HepG2 (cell line): ENCODE measurements around the gene RABGAP1L. TPM values are rescaled to one million over a fixed set of nuclear protein-coding genes. Genes with fewer than 3 reads are reported as not detected.

Experiments
- ATAC-seq: fragments of 200-7000 bp; cut with Tn5 transposase; 3 replicates; pipeline ENCODE4 v1.9.1; 2020; ENCODE audit warnings: mild to moderate bottlenecking, moderate library complexity
- BruUV-seq: library from RNA; stranded (reverse); fragments of 400-500 nt; replicated peaks from 2 replicates; lab custom pipeline; 2021; lab: Mats Ljungman, UMichigan
- CTCF ChIA-PET: fragments of 300-600 bp; formaldehyde crosslinking; extraction: SDS; loops from one replicate; lab custom pipeline; 2021; ENCODE audit warnings: low total read pairs, inconsistent platforms, low intra/inter-chr PET ratio; lab: Yijun Ruan, JAX
- POLR2A ChIA-PET: fragments of 350-600 bp; sonication (Branson Sonifier 250); formaldehyde crosslinking; loops from one replicate; lab custom pipeline; 2020; ENCODE audit warnings: antibody characterized with exemption, inconsistent platforms; lab: Yijun Ruan, JAX
- DNase-seq: peaks from one replicate; pipeline ENCODE4 v3.0.0-alpha.2; 2015; ENCODE audit warnings: low spot score
- FAIRE-seq: peaks from 3 replicates; lab custom pipeline; 2011; peaks lifted over from hg19 to GRCh38; lab: Jason Lieb, UNC
- H2AFZ ChIP-seq: one replicate; pipeline ENCODE4 v1.6.1; 2011; ENCODE audit warnings: low read length, inconsistent platforms
- H3K27ac ChIP-seq: fragments of 300-600 bp; 3 replicates; pipeline ENCODE4 v1.8.0; 2011; ENCODE audit warnings: mixed run types, mild to moderate bottlenecking, mixed read lengths, low read length, inconsistent platforms; ENCODE audit not compliant: insufficient read depth; ENCODE audit errors: extremely low read length
- H3K27me3 ChIP-seq, 2 experiments: fragments of 200-600 bp in 1 of 2; 2 replicates in 1 of 2; 3 replicates in 1 of 2; pipeline versions ENCODE4 v1.6.0 to v1.8.0; 2011; ENCODE audit warnings: low read length in 2 of 2, mild to moderate bottlenecking in 2 of 2, moderate library complexity in 2 of 2, inconsistent platforms in 1 of 2; ENCODE audit not compliant: insufficient read depth in 2 of 2, control insufficient read depth in 1 of 2
- H3K36me3 ChIP-seq, 2 experiments: fragments of 200-600 bp in 1 of 2; replicated peaks in 1 of 2; 2 replicates in 1 of 2; 3 replicates in 1 of 2; pipeline versions ENCODE4 v1.5.1 to v1.8.0; 2011; ENCODE audit warnings: low read length in 2 of 2, inconsistent platforms in 1 of 2; ENCODE audit not compliant: insufficient read depth in 2 of 2, control insufficient read depth in 1 of 2
- H3K4me1 ChIP-seq: 2 replicates; pipeline ENCODE4 v1.5.1; 2012; ENCODE audit warnings: low read length, inconsistent platforms; ENCODE audit not compliant: insufficient read depth
- H3K4me2 ChIP-seq: 2 replicates; pipeline ENCODE4 v1.6.0; 2011; ENCODE audit warnings: low read depth, low read length, inconsistent platforms
- H3K4me3 ChIP-seq, 3 experiments: fragments of 200-600 bp in 1 of 3; sonication (generic), shearing (Covaris generic) in 1 of 3; replicated peaks in 1 of 3; 2 replicates each; pipeline ENCODE4 v1.5.1; 2011 to 2016; ENCODE audit warnings: low read length in 3 of 3, inconsistent platforms in 2 of 3, low read depth in 2 of 3, mild to moderate bottlenecking in 2 of 3, control low read depth in 1 of 3, mixed read lengths in 1 of 3; ENCODE audit not compliant: insufficient read depth in 1 of 3
- H3K79me2 ChIP-seq: one replicate; pipeline ENCODE4 v1.6.1; 2011; ENCODE audit warnings: low read length, inconsistent platforms; ENCODE audit not compliant: insufficient read depth
- H3K9ac ChIP-seq: 2 replicates; pipeline ENCODE4 v1.6.0; 2011; ENCODE audit warnings: mild to moderate bottlenecking, low read depth, low read length, inconsistent platforms; ENCODE audit not compliant: insufficient read depth
- H3K9me3 ChIP-seq: 2 replicates; pipeline ENCODE4 v1.5.1; 2012; ENCODE audit warnings: mild to moderate bottlenecking, low read length
- H4K20me1 ChIP-seq: 2 replicates; pipeline ENCODE4 v1.6.0; 2011; ENCODE audit warnings: inconsistent platforms, mild to moderate bottlenecking, low read length, moderate library complexity; ENCODE audit not compliant: insufficient read depth
- ARID2 ChIP-seq: sonication (generic); formaldehyde crosslinking; IDR thresholded peaks from 2 replicates; pipeline ENCODE4 v1.8.1; 2022; ENCODE audit warnings: mild to moderate bottlenecking, missing genetic modification reagents, borderline replicate concordance
- MAFF ChIP-seq: IDR thresholded peaks from 2 replicates; pipeline ENCODE4 v1.6.1; 2011; ENCODE audit warnings: low read depth, low read length, improper control_type of control experiment
- MAFK ChIP-seq, 2 experiments: IDR thresholded peaks in 1 of 2; conservative IDR thresholded peaks in 1 of 2; 2 replicates each; pipeline ENCODE4 v1.6.1; 2011; ENCODE audit warnings: improper control_type of control experiment in 2 of 2, low read length in 2 of 2
- NRL ChIP-seq: sonication (generic); formaldehyde crosslinking; IDR thresholded peaks from 2 replicates; pipeline ENCODE4 v1.5.0; 2020; ENCODE audit warnings: missing genetic modification reagents, mild to moderate bottlenecking, moderate library complexity, borderline replicate concordance
- RORA ChIP-seq: sonication (generic); formaldehyde crosslinking; IDR thresholded peaks from 2 replicates; pipeline ENCODE4 v1.5.0; 2020; ENCODE audit warnings: mild to moderate bottlenecking, missing genetic modification reagents, moderate library complexity
- SRF ChIP-seq: IDR thresholded peaks from 2 replicates; pipeline ENCODE4 v1.6.1; 2011; ENCODE audit warnings: mild to moderate bottlenecking, low read depth, low read length, moderate library complexity
- TFAP4 ChIP-seq: sonication (generic); IDR thresholded peaks from 2 replicates; pipeline ENCODE4 v1.6.1; 2016; ENCODE audit warnings: low read depth, borderline replicate concordance
- WGBS: methylation state at CpG from one replicate; pipeline ENCODE4 v1.1.6; 2017; ENCODE audit warnings: low lambda C conversion rate; 5-methylcytosine and 5-hydroxymethylcytosine counted together
- in situ Hi-C: cut with HindIII; loops from 2 replicates; pipeline ENCODE4 v1.10.0; 2017; ENCODE audit warnings: low pct_unique_long_range_greater_than_20kb; ENCODE audit not compliant: extremely low pct_ligation_motif_present
- intact Hi-C: fragments of 100-400 bp; cut with micrococcal nuclease; formaldehyde crosslinking; loops from one replicate; pipeline ENCODE4 v1.10.0; 2022; ENCODE audit not compliant: unreplicated experiment
- polyA plus RNA-seq, 8 experiments: library from polyadenylated mRNA; depleted of rRNA in 3 of 8; stranded (reverse) in 7 of 8; unstranded in 1 of 8; fragments of >200 nt; fragmentation: Illumina TruSeq in 4 of 8; extraction: Trizol in 4 of 8; gene quantifications; 2 replicates each; pipeline versions ENCODE4 v1.2.1 to v1.2.3, GENCODE V29; 2011 to 2016; ENCODE audit warnings: low read depth in 4 of 8, missing spikeins in 1 of 8, mixed read lengths in 1 of 8; ENCODE audit not compliant: insufficient read depth in 1 of 8
- total RNA-seq, 5 experiments: library from RNA; depleted of rRNA; stranded (reverse); fragments of >200 nt; fragmentation: Illumina TruSeq; extraction: Trizol; gene quantifications; 2 replicates each; pipeline ENCODE4 v1.2.3, GENCODE V29; 2016; ENCODE audit warnings: low read depth in 1 of 5
- TF ChIP-seq, protein P1 (sequence below): IDR thresholded peaks from 2 replicates; pipeline ENCODE4 v1.6.1; 2016; ENCODE audit warnings: missing biosample characterization, missing genetic modification reagents, low read depth

RABGAP1L gene
- total and polyA plus RNA-seq, 2 of the 13 experiments (the other 11 are each of a cell fraction or from before 2014, with no cell fraction given) = 7.9 to 22.6 TPM

DNA sequence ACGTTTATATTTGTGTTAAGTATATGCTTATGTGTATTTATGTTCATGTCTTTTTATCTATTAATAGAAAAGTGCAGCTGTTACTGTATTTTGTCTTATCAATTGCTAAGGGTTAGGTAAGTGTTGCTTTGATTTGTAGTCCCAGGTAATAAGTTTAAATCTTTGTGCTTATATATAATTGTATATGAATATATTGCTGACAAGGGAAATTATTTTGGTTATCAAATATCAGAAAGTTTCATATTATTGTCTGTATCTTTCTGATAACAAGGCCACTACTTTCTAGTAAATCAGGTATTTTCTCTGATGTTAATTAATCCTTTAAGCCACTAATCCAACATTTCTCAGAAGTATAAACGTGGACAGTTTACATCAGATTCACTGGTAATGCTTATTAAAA lies 309.7 kb downstream of the RABGAP1L start:
- no peak for FAIRE-seq
- in situ Hi-C loops = no loop called here
- intact Hi-C loops = no loop called here

GRCh38 chr1:174469687-174470086 lies 310.4 kb downstream of the RABGAP1L start:
- no peak for ATAC-seq
- POLR2A ChIA-PET = no interaction called here
- intact Hi-C loops = no loop called here
- H3K4me1 ChIP-seq = no peaks in the 10 kb centered on the region
- TF ChIP-seq, protein P1, sequence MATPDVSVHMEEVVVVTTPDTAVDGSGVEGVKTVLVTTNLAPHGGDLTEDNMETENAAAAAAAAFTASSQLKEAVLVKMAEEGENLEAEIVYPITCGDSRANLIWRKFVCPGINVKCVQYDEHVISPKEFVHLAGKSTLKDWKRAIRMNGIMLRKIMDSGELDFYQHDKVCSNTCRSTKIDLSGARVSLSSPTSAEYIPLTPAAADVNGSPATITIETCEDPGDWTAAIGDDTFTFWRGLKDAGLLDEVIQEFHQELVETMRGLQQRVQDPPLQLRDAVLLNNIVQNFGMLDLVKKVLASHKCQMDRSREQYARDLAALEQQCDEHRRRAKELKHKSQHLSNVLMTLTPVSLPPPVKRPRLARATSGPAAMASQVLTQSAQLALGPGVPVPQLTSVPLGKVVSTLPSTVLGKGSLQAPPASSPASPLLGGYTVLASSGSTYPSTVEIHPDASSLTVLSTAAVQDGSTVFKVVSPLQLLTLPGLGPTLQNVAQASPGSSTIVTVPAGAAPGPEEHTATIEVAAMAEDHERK = no peak
- TF ChIP-seq SRF (no peak), NRL (no peak), TFAP4 (no peak), ARID2 (CRISPR knock-in tag) (no peak)
- no peaks in the 10 kb centered on the region for H3K36me3 ChIP-seq
- no peaks in the 10 kb centered on the region for H3K9me3 ChIP-seq
- H3K9ac ChIP-seq = no peak overlapping the region
- no peak overlapping the region for H3K27ac ChIP-seq
- no peaks in the 10 kb centered on the region for H3K27me3 ChIP-seq
- WGBS = 58% methylated on average over 1 of the region's 1 CpG
- no TSS peak for BruUV-seq
- FAIRE-seq = peak; percentile 28
- H3K4me2 ChIP-seq = no peak overlapping the region
- no peak overlapping the region for H3K4me3 ChIP-seq
- no peaks in the 10 kb centered on the region for H3K79me2 ChIP-seq
- DNase-seq = no peak
- CTCF ChIA-PET = no interaction called here
- in situ Hi-C loops = no loop called here
- H2AFZ ChIP-seq = no peak overlapping the region
- H4K20me1 ChIP-seq = no peaks in the 10 kb centered on the region

More for the DNA sequence above, 309.7 kb downstream of the RABGAP1L start:
- no peaks in the 10 kb centered on the region for H3K4me1 ChIP-seq
- peak; percentile 48 to 86; a peak in 2 of 4 replicates for TF ChIP-seq MAFK (conservative IDR thresholded peaks at IDR 0.05 in 1 of 2, IDR thresholded peaks at IDR 0.05 in 1 of 2; ENCODE audit: low read length in 2 of 2)
- TF ChIP-seq RORA (CRISPR knock-in tag) = no peak
- TF ChIP-seq MAFF = peak; percentile 66; the same call in 1 of the 2 replicates
- DNase-seq (no peak), ATAC-seq (no peak)
- CTCF ChIA-PET = no interaction called here
- H3K27ac ChIP-seq = no peak overlapping the region
- H3K4me2 ChIP-seq = no peak overlapping the region
- H3K9ac ChIP-seq = no peak overlapping the region
- POLR2A ChIA-PET = no interaction called here
- no TSS peak for BruUV-seq
- no peak overlapping the region for H2AFZ ChIP-seq
- H4K20me1 ChIP-seq = no peaks in the 10 kb centered on the region
- 73% methylated on average over 2 of the region's 2 CpGs for WGBS
- H3K9me3 ChIP-seq = no peaks in the 10 kb centered on the region
- H3K36me3 ChIP-seq = no peaks in the 10 kb centered on the region
- H3K79me2 ChIP-seq = no peaks in the 10 kb centered on the region
- H3K4me3 ChIP-seq = no peak overlapping the region
- H3K27me3 ChIP-seq = no peaks in the 10 kb centered on the region
